ENCODE measurements around the gene MCFD2. TPM values are rescaled to one million over a fixed set of nuclear protein-coding genes. Genes with fewer than 3 reads are reported as not detected.

The MCFD2 gene
- total RNA-seq, 1 donor from 2014 or later = 105 TPM

DNA sequence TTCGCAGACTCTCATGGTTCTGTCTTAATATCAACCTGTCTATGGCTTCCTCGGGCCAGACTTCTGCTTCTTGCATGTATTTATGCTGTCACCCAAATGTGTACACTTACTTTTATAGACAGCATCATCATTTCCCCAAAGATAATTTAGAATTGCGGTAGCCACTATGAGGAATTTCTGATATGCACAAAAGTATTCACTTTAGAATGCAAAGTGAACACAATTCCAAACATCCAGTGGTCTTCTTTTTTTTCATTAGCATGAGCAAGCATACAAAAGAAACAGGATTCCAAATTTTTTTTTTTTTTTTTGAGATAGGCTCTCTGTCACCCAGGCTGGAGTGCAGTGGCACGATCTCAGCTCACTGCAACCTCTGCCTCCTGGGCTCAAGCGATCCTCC is 21.0 kb upstream of the MCFD2 start:
- DNase-seq (ENCODE audit: low read depth) = no peak
- TF ChIP-seq, protein P1, sequence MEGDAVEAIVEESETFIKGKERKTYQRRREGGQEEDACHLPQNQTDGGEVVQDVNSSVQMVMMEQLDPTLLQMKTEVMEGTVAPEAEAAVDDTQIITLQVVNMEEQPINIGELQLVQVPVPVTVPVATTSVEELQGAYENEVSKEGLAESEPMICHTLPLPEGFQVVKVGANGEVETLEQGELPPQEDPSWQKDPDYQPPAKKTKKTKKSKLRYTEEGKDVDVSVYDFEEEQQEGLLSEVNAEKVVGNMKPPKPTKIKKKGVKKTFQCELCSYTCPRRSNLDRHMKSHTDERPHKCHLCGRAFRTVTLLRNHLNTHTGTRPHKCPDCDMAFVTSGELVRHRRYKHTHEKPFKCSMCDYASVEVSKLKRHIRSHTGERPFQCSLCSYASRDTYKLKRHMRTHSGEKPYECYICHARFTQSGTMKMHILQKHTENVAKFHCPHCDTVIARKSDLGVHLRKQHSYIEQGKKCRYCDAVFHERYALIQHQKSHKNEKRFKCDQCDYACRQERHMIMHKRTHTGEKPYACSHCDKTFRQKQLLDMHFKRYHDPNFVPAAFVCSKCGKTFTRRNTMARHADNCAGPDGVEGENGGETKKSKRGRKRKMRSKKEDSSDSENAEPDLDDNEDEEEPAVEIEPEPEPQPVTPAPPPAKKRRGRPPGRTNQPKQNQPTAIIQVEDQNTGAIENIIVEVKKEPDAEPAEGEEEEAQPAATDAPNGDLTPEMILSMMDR (IDR thresholded peaks at IDR 0.05; ENCODE audit: insufficient read depth, low read length, severe bottlenecking) = no peak
- no peaks in the 10 kb centered on the region for H3K27me3 ChIP-seq (ENCODE audit: control insufficient read depth, insufficient read depth, low read length)
- no peak overlapping the region for H3K4me3 ChIP-seq (ENCODE audit: low read depth, low read length)
- no peaks in the 10 kb centered on the region for H3K36me3 ChIP-seq (ENCODE audit: control insufficient read depth, insufficient read depth, low read length)
- FAIRE-seq = no peak

DNA sequence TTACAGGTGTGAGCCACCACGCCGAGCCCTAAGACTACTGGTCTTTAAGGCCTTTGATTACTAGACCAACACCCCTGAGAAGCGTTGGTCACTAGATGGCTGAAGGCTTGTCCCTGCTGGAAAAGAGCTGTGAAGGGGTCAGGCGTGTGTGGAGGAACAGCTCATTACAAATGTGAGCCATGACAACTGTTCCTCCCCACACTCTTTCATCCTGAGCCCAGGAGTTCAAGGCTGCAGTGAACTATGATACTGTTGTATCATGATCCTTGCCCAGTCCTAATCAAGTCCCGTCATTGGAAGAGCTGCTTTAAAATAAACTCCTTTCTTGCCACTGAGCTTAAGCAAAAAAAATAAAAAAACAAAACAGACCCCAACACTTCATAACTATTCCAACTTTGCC is 19.5 kb upstream of the MCFD2 start:
- DNase-seq (ENCODE audit: low read depth) (no peak), FAIRE-seq (no peak)
- TF ChIP-seq, protein P1 (IDR thresholded peaks at IDR 0.05; ENCODE audit: insufficient read depth, low read length, severe bottlenecking) = no peak
- Histone ChIP-seq H3K4me3 (ENCODE audit: low read depth, low read length) (no peak overlapping the region), H3K27me3 (ENCODE audit: control insufficient read depth, insufficient read depth, low read length) (no peaks in the 10 kb centered on the region), H3K36me3 (ENCODE audit: control insufficient read depth, insufficient read depth, low read length) (no peaks in the 10 kb centered on the region)

DNA sequence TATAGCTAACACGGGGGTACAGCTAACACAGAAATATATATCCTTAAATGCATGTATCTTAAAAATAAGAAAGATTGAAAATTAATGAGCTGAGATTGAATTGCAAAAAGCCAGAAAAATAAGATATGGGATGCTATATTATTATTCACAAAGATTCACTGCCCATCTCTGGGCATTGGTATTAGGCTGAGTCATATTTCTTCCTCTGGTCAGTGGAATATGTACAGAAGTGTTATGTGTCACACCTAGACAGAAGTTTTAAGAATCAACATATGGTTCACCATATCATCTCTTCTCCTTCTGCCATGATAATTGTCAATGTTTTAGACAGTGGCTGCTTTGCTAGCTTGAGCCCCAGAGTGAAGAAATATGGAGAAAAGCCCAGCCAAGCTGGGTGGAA is 14.0 kb upstream of the MCFD2 start:
- TF ChIP-seq, protein P1 (IDR thresholded peaks at IDR 0.05; ENCODE audit: insufficient read depth, low read length, severe bottlenecking) = no peak
- Histone ChIP-seq H3K27me3 (ENCODE audit: control insufficient read depth, insufficient read depth, low read length) (no peaks in the 10 kb centered on the region), H3K36me3 (ENCODE audit: control insufficient read depth, insufficient read depth, low read length) (no peaks in the 10 kb centered on the region), H3K4me3 (ENCODE audit: low read depth, low read length) (no peak overlapping the region)
- peak; percentile 23 for DNase-seq (ENCODE audit: low read depth)
- FAIRE-seq = no peak

DNA sequence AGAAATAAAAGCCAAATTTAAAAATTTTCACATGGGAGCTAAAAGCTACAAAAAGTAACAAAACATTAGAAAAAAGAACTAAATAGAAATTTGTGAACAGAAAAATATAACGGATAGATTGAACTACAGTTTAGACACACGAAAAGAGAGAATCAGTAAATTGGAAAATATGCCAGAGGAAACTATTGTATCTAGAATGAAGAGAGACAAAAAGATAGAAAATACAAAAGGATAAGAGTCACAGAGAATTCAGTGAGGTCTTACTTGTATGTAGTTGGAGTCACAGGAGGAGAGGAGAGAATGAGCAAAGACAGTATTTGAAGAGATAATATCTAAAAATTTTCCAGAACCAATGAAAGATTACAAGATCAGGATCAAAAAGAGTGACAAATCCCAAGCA is 11.3 kb upstream of the MCFD2 start:
- Histone ChIP-seq H3K36me3 (ENCODE audit: control insufficient read depth, insufficient read depth, low read length) (no peaks in the 10 kb centered on the region), H3K4me3 (ENCODE audit: low read depth, low read length) (no peak overlapping the region), H3K27me3 (ENCODE audit: control insufficient read depth, insufficient read depth, low read length) (no peaks in the 10 kb centered on the region)
- no peak for FAIRE-seq
- DNase-seq (ENCODE audit: low read depth) = no peak
- TF ChIP-seq, protein P1 (IDR thresholded peaks at IDR 0.05; ENCODE audit: insufficient read depth, low read length, severe bottlenecking) = no peak

DNA sequence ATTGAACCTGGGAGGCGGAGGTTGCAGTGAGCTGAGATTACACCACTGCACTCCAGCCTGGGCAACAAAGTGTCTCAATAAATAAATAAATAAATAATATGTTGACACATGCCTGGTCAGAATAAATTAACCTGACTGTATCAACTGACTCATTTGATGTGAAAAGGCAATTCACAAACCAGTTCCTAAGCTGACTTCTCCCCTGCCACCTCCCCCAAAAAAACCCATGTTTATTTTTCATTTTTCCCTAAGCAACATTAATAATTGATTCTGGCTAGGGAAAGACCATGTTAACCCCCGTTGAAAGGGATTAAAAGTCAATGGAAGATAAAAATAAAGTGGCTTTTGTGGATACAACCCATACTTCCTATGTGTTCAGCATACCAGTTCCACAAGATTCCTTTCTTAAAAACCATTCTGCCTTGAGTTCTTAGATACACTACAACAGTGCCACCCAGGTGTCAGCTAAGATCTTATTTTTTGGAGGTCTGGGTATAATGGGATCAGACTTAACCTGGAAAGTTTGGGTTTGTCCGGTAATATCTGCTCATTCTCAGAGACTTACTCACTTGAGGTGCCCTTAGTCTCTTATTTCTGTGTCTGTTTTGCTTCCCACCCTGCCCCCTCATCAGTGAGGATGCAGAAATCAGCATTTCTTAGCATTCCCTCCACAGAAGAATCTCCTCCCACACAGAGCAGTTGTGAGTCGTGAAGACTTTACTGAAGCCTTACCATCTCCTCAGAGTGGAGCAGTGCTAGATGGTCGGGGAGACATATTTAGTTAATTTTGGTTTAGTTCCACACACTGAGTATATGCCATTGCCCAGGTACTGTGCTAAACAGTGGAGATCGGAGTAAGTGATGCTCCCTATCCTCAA is 10.1 kb upstream of the MCFD2 start:
- DNase-seq (ENCODE audit: low read depth) (peak; percentile 71), FAIRE-seq (no peak)
- H3K4me3 ChIP-seq (ENCODE audit: low read depth, low read length) = no peak overlapping the region
- H3K36me3 ChIP-seq (ENCODE audit: control insufficient read depth, insufficient read depth, low read length) = no peaks in the 10 kb centered on the region
- TF ChIP-seq, protein P1 (IDR thresholded peaks at IDR 0.05; ENCODE audit: insufficient read depth, low read length, severe bottlenecking) = no peak
- no peaks in the 10 kb centered on the region for H3K27me3 ChIP-seq (ENCODE audit: control insufficient read depth, insufficient read depth, low read length)

Data from bronchial epithelial cell (primary cell).